IMR-90 (cell line): ENCODE measurements around the gene MAS1L. TPM values are rescaled to one million over a fixed set of nuclear protein-coding genes. Genes with fewer than 3 reads are reported as not detected.

ENCODE experiments used
- ATAC-seq: fragments of 200-7000 bp; cut with Tn5 transposase; 2 replicates; pipeline ENCODE4 v1.9.1; 2020; ENCODE audit warnings: low read depth, mild to moderate bottlenecking, moderate library complexity
- BruUV-seq: library from RNA; stranded (reverse); fragments of 400-500 nt; replicated peaks from 2 replicates; lab custom pipeline; 2021; lab: Mats Ljungman, UMichigan
- CTCF ChIA-PET: fragments of 300-600 bp; formaldehyde crosslinking; extraction: SDS; loops from one replicate; lab custom pipeline; 2021; ENCODE audit warnings: antibody characterized with exemption; lab: Yijun Ruan, JAX
- POLR2A ChIA-PET: fragments of 300-600 bp; sonication (Branson Sonifier 250); formaldehyde crosslinking; loops from one replicate; lab custom pipeline; 2022; ENCODE audit warnings: antibody characterized with exemption; ENCODE audit not compliant: unreplicated experiment; lab: Charles Lee
- DNase-seq: peaks from one replicate; pipeline ENCODE4 v3.0.0; 2013
- H2AFZ ChIP-seq: replicated peaks from 2 replicates; pipeline ENCODE3; 2013; ENCODE audit warnings: low read length, mild to moderate bottlenecking; ENCODE audit not compliant: poor library complexity
- H2AK5ac ChIP-seq: 2 replicates; pipeline ENCODE4 v1.6.1; 2013; ENCODE audit warnings: low read depth, low read length, inconsistent platforms
- H2AK9ac ChIP-seq: replicated peaks from 2 replicates; pipeline ENCODE3; 2013; ENCODE audit warnings: mild to moderate bottlenecking, low read depth, low read length, moderate library complexity; ENCODE audit not compliant: poor library complexity
- H2BK120ac ChIP-seq: 2 replicates; pipeline ENCODE4 v1.6.1; 2013; ENCODE audit warnings: low read depth, low read length, inconsistent platforms
- H2BK15ac ChIP-seq: 3 replicates; pipeline ENCODE4 v1.6.1; 2013; ENCODE audit warnings: low read depth, low read length, inconsistent platforms
- H2BK20ac ChIP-seq: 2 replicates; pipeline ENCODE4 v1.6.1; 2013; ENCODE audit warnings: low read depth, mild to moderate bottlenecking, inconsistent platforms, low read length, moderate library complexity
- H2BK5ac ChIP-seq: 2 replicates; pipeline ENCODE4 v1.6.1; 2013; ENCODE audit warnings: mild to moderate bottlenecking, low read depth, low read length, inconsistent platforms; ENCODE audit not compliant: poor library complexity, severe bottlenecking
- H3K14ac ChIP-seq: replicated peaks from 2 replicates; pipeline ENCODE4 v1.6.1; 2013; ENCODE audit warnings: low read depth, low read length, inconsistent platforms
- H3K18ac ChIP-seq: 2 replicates; pipeline ENCODE4 v1.6.1; 2013; ENCODE audit warnings: low read depth, low read length, control low read depth
- H3K23ac ChIP-seq: 2 replicates; pipeline ENCODE4 v1.6.1; 2013; ENCODE audit warnings: low read depth, low read length, inconsistent platforms
- H3K27ac ChIP-seq: 2 replicates; pipeline ENCODE4 v1.5.1; 2013; ENCODE audit warnings: mild to moderate bottlenecking, control low read depth, low read length; ENCODE audit not compliant: insufficient read depth
- H3K27me3 ChIP-seq: 2 replicates; pipeline ENCODE4 v1.6.1; 2013; ENCODE audit warnings: low read length; ENCODE audit not compliant: control insufficient read depth, insufficient read depth
- H3K36me3 ChIP-seq: 2 replicates; pipeline ENCODE4 v1.6.1; 2013; ENCODE audit warnings: low read length, mixed read lengths; ENCODE audit not compliant: control insufficient read depth, insufficient read depth
- H3K4ac ChIP-seq: 2 replicates; pipeline ENCODE4 v1.6.1; 2013; ENCODE audit warnings: low read depth, low read length, inconsistent platforms
- H3K4me1 ChIP-seq: 2 replicates; pipeline ENCODE4 v1.6.1; 2013; ENCODE audit warnings: low read length, mixed read lengths; ENCODE audit not compliant: control insufficient read depth, insufficient read depth
- H3K4me2 ChIP-seq: 2 replicates; pipeline ENCODE4 v1.6.1; 2013; ENCODE audit warnings: low read depth, mild to moderate bottlenecking, control low read depth, low read length, moderate library complexity
- H3K4me3 ChIP-seq: 2 replicates; pipeline ENCODE4 v1.5.1; 2013; ENCODE audit warnings: low read depth, mild to moderate bottlenecking, control low read depth, low read length, moderate library complexity; ENCODE audit not compliant: insufficient read depth
- H3K56ac ChIP-seq: 2 replicates; pipeline ENCODE4 v1.6.1; 2013; ENCODE audit warnings: low read length, inconsistent platforms; ENCODE audit not compliant: insufficient read depth; ENCODE audit errors: extremely low read depth
- H3K79me1 ChIP-seq, 2 experiments: 2 replicates each; pipeline ENCODE4 v1.6.1; 2013; ENCODE audit warnings: low read length in 2 of 2, inconsistent platforms in 1 of 2, low read depth in 1 of 2
- H3K9ac ChIP-seq: 2 replicates; pipeline ENCODE4 v1.6.1; 2013; ENCODE audit warnings: low read depth, low read length, control low read depth
- H3K9me1 ChIP-seq: 2 replicates; pipeline ENCODE4 v1.6.1; 2013; ENCODE audit warnings: low read length, inconsistent platforms; ENCODE audit not compliant: insufficient read depth
- H3K9me3 ChIP-seq: 2 replicates; pipeline ENCODE4 v1.6.1; 2013; ENCODE audit warnings: low read length; ENCODE audit not compliant: control insufficient read depth, insufficient read depth
- H4K20me1 ChIP-seq: 2 replicates; pipeline ENCODE4 v1.6.1; 2013; ENCODE audit warnings: low read length, inconsistent platforms; ENCODE audit not compliant: insufficient read depth
- H4K5ac ChIP-seq: 2 replicates; pipeline ENCODE4 v1.6.1; 2013; ENCODE audit warnings: mild to moderate bottlenecking, low read depth, low read length, control low read depth
- H4K8ac ChIP-seq, 2 experiments: 2 replicates each; pipeline ENCODE4 v1.6.1; 2013; ENCODE audit warnings: low read depth in 2 of 2, low read length in 2 of 2, control low read depth in 1 of 2, inconsistent platforms in 1 of 2
- H4K91ac ChIP-seq: 2 replicates; pipeline ENCODE4 v1.6.1; 2013; ENCODE audit warnings: low read depth, low read length, inconsistent platforms; ENCODE audit not compliant: insufficient read depth
- CEBPB ChIP-seq: IDR thresholded peaks from 2 replicates; pipeline ENCODE4 v1.6.1; 2012; ENCODE audit warnings: low read depth, low read length, improper control_type of control experiment
- MXI1 ChIP-seq: IDR thresholded peaks from 2 replicates; pipeline ENCODE4 v1.6.1; 2012; ENCODE audit warnings: low read depth, mild to moderate bottlenecking, low read length, moderate library complexity, borderline replicate concordance
- POLR2A ChIP-seq: IDR thresholded peaks from 2 replicates; pipeline ENCODE4 v1.6.1; 2012; ENCODE audit warnings: mild to moderate bottlenecking, low read depth, low read length
- USF2 ChIP-seq: fragments of 150-350 bp; IDR thresholded peaks from 2 replicates; pipeline ENCODE4 v1.6.1; 2017; ENCODE audit warnings: mild to moderate bottlenecking, antibody characterized with exemption, low read length, low read depth
- WGBS, 2 experiments: methylation state at CpG; one replicate each; pipeline versions ENCODE4 v1.1.5 to v1.1.7; 2013; ENCODE audit warnings: missing lambda C conversion rate in 2 of 2; ENCODE audit not compliant: insufficient read length in 1 of 2; ENCODE audit errors: extremely low coverage in 2 of 2; 5-methylcytosine and 5-hydroxymethylcytosine counted together
- dilution Hi-C: fragments of 300-500 bp; cut with HindIII; formaldehyde crosslinking; loops from one replicate; pipeline ENCODE4 v1.14.3; 2018; ENCODE audit warnings: low sequenced_read_pairs; ENCODE audit not compliant: unreplicated experiment
- in situ Hi-C: fragments of 300-500 bp; cut with MboI; formaldehyde crosslinking; loops from 3 replicates; pipeline ENCODE4 v1.14.3; 2019; ENCODE audit warnings: low sequenced_read_pairs, inconsistent platforms, mixed read lengths
- intact Hi-C: fragments of 100-400 bp; cut with micrococcal nuclease; formaldehyde crosslinking; loops from 2 replicates; pipeline ENCODE4 v1.10.0; 2022
- polyA plus RNA-seq, 3 experiments: library from polyadenylated mRNA; depleted of rRNA; stranded (reverse); fragments of >200 nt; gene quantifications; 2 replicates each; pipeline ENCODE4 v1.2.3, GENCODE V29; 2012; ENCODE audit warnings: low replicate concordance in 1 of 3
- total RNA-seq: library from RNA; depleted of rRNA; stranded (reverse); fragments of >200 nt; gene quantifications from 2 replicates; pipeline ENCODE4 v1.2.3, GENCODE V29; 2012

MAS1L gene
- total and polyA plus RNA-seq, 2 of the 4 experiments (the other 2 are of a cell fraction): not detected

DNA sequence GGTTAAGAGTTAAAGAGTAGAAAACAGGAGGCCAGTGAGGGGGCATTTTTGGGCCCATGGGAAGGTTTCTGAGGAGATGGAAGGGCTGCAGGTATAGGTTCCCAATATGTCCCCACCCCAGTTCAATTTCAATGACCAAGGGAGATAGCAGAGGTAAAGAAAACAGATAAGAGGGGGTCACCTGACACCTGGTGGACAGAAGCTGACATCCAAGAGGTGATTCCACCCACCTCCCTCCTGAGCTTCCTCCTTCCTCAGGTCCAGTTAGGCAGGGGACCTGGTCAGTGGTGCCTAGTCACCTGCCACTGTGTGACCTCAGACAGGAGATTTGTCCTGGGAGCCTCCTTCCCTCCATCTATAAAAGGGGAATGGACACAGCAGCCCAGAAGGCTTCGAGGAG lies 29.5 kb upstream of the MAS1L start:
- no peak overlapping the region for H3K56ac ChIP-seq
- BruUV-seq: no TSS peak
- H4K91ac ChIP-seq: no peak overlapping the region
- H2BK20ac ChIP-seq: no peak overlapping the region
- no peak overlapping the region for H4K5ac ChIP-seq
- in situ Hi-C loops (no loop called here), dilution Hi-C loops (no loop called here), intact Hi-C loops (no loop called here)
- no peak overlapping the region for H3K14ac ChIP-seq
- no peak overlapping the region for H4K8ac ChIP-seq
- no peaks in the 10 kb centered on the region for H3K27me3 ChIP-seq
- ChIA-PET POLR2A (no interaction called here), CTCF (no interaction called here)
- no peak overlapping the region for H2AK5ac ChIP-seq
- H4K20me1 ChIP-seq: no peaks in the 10 kb centered on the region
- no peak overlapping the region for H2BK5ac ChIP-seq
- no peak overlapping the region for H2AFZ ChIP-seq
- H2BK120ac ChIP-seq: no peak overlapping the region
- no peak for ATAC-seq
- no peak overlapping the region for H3K4me2 ChIP-seq
- peaks cover 7% of the 10 kb centered on the region; the same call in 1 of the 2 replicates for H3K9me3 ChIP-seq
- no peaks in the 10 kb centered on the region for H3K9me1 ChIP-seq
- no peak overlapping the region for H3K4ac ChIP-seq
- H3K36me3 ChIP-seq: no peaks in the 10 kb centered on the region
- H3K23ac ChIP-seq: no peak overlapping the region
- no CpG with 5 or more reads among the region's 1 CpG for WGBS, 2 experiments
- H3K27ac ChIP-seq: no peak overlapping the region
- no peak for DNase-seq
- H3K4me3 ChIP-seq: no peak overlapping the region
- H2BK15ac ChIP-seq: no peak overlapping the region
- no peak overlapping the region for H3K9ac ChIP-seq
- TF ChIP-seq CEBPB: no peak
- no peak for TF ChIP-seq USF2
- TF ChIP-seq MXI1: no peak
- TF ChIP-seq POLR2A: no peak
- H2AK9ac ChIP-seq: no peak overlapping the region
- H3K18ac ChIP-seq: no peak overlapping the region
- no peaks in the 10 kb centered on the region for H3K4me1 ChIP-seq
- no peaks in the 10 kb centered on the region for H3K79me1 ChIP-seq
